Esophagus squamous epithelium (tissue), 4 donors: ENCODE data around the gene INSRR.

Source experiments
- CTCF ChIP-seq, 6 experiments: fragments of 450-650 bp in 4 of 6; fragments of 200-600 bp in 2 of 6; sonication (generic) in 2 of 6; IDR thresholded peaks; one replicate each; pipeline ENCODE4 v1.5.1; 2016 to 2019; ENCODE audit warnings: antibody characterized with exemption in 6 of 6, mild to moderate bottlenecking in 4 of 6, moderate library complexity in 4 of 6
- POLR2A ChIP-seq, 4 donors: fragments of 450-650 bp; IDR thresholded peaks; one replicate each; pipeline ENCODE4 v1.6.1; 2017; ENCODE audit warnings: antibody characterized with exemption in 4 of 4, mild to moderate bottlenecking in 4 of 4, moderate library complexity in 3 of 4

- no peak for TF ChIP-seq CTCF (IDR thresholded peaks at IDR 0.05)
- TF ChIP-seq POLR2A (IDR thresholded peaks at IDR 0.05), result no peak
Observed at GRCh38 chr1:156812293-156812990, 46.5 kb downstream of the INSRR start.
